GM19238 (cell line): Measurements from ENCODE around the gene FANCC.

ENCODE experiments used
- DNase-seq: peaks from one replicate; pipeline ENCODE4 v3.0.0; 2011; ENCODE audit warnings: low spot score; ENCODE audit not compliant: insufficient read length

FANCC gene

GRCh38 chr9:95104581-95104960, 212.9 kb downstream of the FANCC start:
- no peak for DNase-seq

GRCh38 chr9:95103871-95104580, 213.5 kb downstream of the FANCC start:
- DNase-seq: no peak

GRCh38 chr9:95103281-95103771, 214.2 kb downstream of the FANCC start:
- no peak for DNase-seq

- DNase-seq: no peak
These were observed 214.9 kb downstream of the FANCC start for GRCh38 chr9:95102572-95102971.

- DNase-seq: no peak
These were observed 215.5 kb downstream of the FANCC start for GRCh38 chr9:95102001-95102433.

- no peak for DNase-seq
These were observed 216.2 kb downstream of the FANCC start for GRCh38 chr9:95101326-95101725.

- DNase-seq: no peak
These were observed 217.4 kb downstream of the FANCC start for GRCh38 chr9:95100071-95100627.

GRCh38 chr9:95099321-95100070, 218.0 kb downstream of the FANCC start:
- DNase-seq: no peak

- DNase-seq: no peak
These were observed 219.1 kb downstream of the FANCC start for GRCh38 chr9:95098391-95098921.

- no peak for DNase-seq
These were observed 220.2 kb downstream of the FANCC start for GRCh38 chr9:95097279-95097678.

GRCh38 chr9:95096807-95097206, 220.7 kb downstream of the FANCC start:
- DNase-seq: no peak

- no peak for DNase-seq
These were observed 221.1 kb downstream of the FANCC start for GRCh38 chr9:95096381-95096780.

GRCh38 chr9:95095641-95096355, 221.7 kb downstream of the FANCC start:
- no peak for DNase-seq

GRCh38 chr9:95094002-95094401, 223.5 kb downstream of the FANCC start:
- no peak for DNase-seq

- no peak for DNase-seq
These were observed 223.9 kb downstream of the FANCC start for GRCh38 chr9:95093586-95093985.

- DNase-seq: no peak
These were observed 225.0 kb downstream of the FANCC start for GRCh38 chr9:95092262-95093072.

GRCh38 chr9:95091601-95092261, 225.8 kb downstream of the FANCC start:
- DNase-seq: no peak

GRCh38 chr9:95090871-95091577, 226.5 kb downstream of the FANCC start:
- DNase-seq: no peak

- no peak for DNase-seq
These were observed 227.3 kb downstream of the FANCC start for GRCh38 chr9:95090023-95090791.
